DMS153 treated with DMSO at 0.1 percent for 48 hours (cell line): ENCODE data around the gene AKTIP.
"Not testable (repeated sequence)": the region's sequence is repeated elsewhere in the genome, so short reads cannot be mapped to it uniquely, and the experiment has no call there.

Source experiments
- DNase-seq: peaks from one replicate; lab custom pipeline; 2025; ENCODE audit not compliant: unreplicated experiment; lab: John Stamatoyannopoulos, UW

AKTIP gene

GRCh38 chr16:53502331-53503269, at the start of gene AKTIP:
AKTIP (minus strand) TSS chr16:53503209; CDS start chr16:53500259, 2,950 bp downstream.
- no peak for DNase-seq

- DNase-seq = peak; percentile 53
Measured at GRCh38 chr16:53549970-53550690, 47.1 kb upstream of the AKTIP start.

- DNase-seq = no peak
Measured at GRCh38 chr16:53546988-53547391, 44.0 kb upstream of the AKTIP start.

- no peak for DNase-seq
Measured at GRCh38 chr16:53545433-53545832, 42.4 kb upstream of the AKTIP start.

GRCh38 chr16:53542283-53542682, 39.3 kb upstream of the AKTIP start:
- DNase-seq = peak; percentile 38

- DNase-seq = peak; percentile 7
Measured at GRCh38 chr16:53541326-53541725, 38.3 kb upstream of the AKTIP start.

- DNase-seq = not testable (repeated sequence)
Measured at GRCh38 chr16:53539759-53540718, 37.0 kb upstream of the AKTIP start.

- DNase-seq = not testable (repeated sequence)
Measured at GRCh38 chr16:53539346-53539745, 36.3 kb upstream of the AKTIP start.

GRCh38 chr16:53537626-53538025, 34.6 kb upstream of the AKTIP start:
- no peak for DNase-seq

GRCh38 chr16:53534206-53534605, 31.2 kb upstream of the AKTIP start:
- no peak for DNase-seq

- no peak for DNase-seq
Measured at GRCh38 chr16:53530741-53531140, 27.7 kb upstream of the AKTIP start.

- no peak for DNase-seq
Measured at GRCh38 chr16:53530046-53530445, 27.0 kb upstream of the AKTIP start.

GRCh38 chr16:53529513-53529912, 26.5 kb upstream of the AKTIP start:
- peak; percentile 2 for DNase-seq

GRCh38 chr16:53528797-53529196, 25.8 kb upstream of the AKTIP start:
- no peak for DNase-seq

GRCh38 chr16:53523971-53524548, 21.1 kb upstream of the AKTIP start:
- DNase-seq = no peak

- no peak for DNase-seq
Measured at GRCh38 chr16:53523126-53523804, 20.3 kb upstream of the AKTIP start.

- DNase-seq = no peak
Measured at GRCh38 chr16:53519417-53520091, 16.5 kb upstream of the AKTIP start.

GRCh38 chr16:53518550-53519416, 15.8 kb upstream of the AKTIP start:
- no peak for DNase-seq
